Measurements from ENCODE around the gene GON7.

GRCh38 chr14:93199031-93199430, 7.8 kb downstream of the GON7 start:
- TF ChIP-seq CTCF (IDR thresholded peaks at IDR 0.05) (no peak), POLR2A (IDR thresholded peaks at IDR 0.05) (no peak)
